HCT116 (cell line): ENCODE measurements around the gene ADGRB3. TPM values are rescaled to one million over a fixed set of nuclear protein-coding genes. Genes with fewer than 3 reads are reported as not detected.

ENCODE experiments used
- ATAC-seq: fragments of 200-7000 bp; cut with Tn5 transposase; 2 replicates; pipeline ENCODE4 v1.9.1; 2020; ENCODE audit warnings: mild to moderate bottlenecking, moderate library complexity
- BruUV-seq: library from RNA; stranded (reverse); fragments of 400-500 nt; replicated peaks from 2 replicates; lab custom pipeline; 2021; lab: Mats Ljungman, UMichigan
- CTCF ChIA-PET: fragments of 300-600 bp; sonication (Branson Sonifier 250); formaldehyde crosslinking; loops from one replicate; lab custom pipeline; 2021; ENCODE audit warnings: antibody characterized with exemption; lab: Charles Lee
- POLR2A ChIA-PET: fragments of 300-600, 350-600 bp; sonication (Branson Sonifier 250); formaldehyde crosslinking; loops from one replicate; lab custom pipeline; 2021; ENCODE audit warnings: antibody characterized with exemption; lab: Charles Lee
- RAD21 ChIA-PET, 2 experiments: fragments of 300-600 bp; sonication (Branson Sonifier 250); formaldehyde crosslinking; loops; one replicate each; lab custom pipeline; 2023; ENCODE audit warnings: low total read pairs in 2 of 2; ENCODE audit not compliant: uncharacterized antibody in 2 of 2, unreplicated experiment in 2 of 2, low non-redundant PET in 1 of 2; lab: Charles Lee
- DNase-seq: peaks from one replicate; pipeline ENCODE4 v3.0.0-alpha.2; 2010; ENCODE audit warnings: low read depth, low spot score
- H2AFZ ChIP-seq: fragments of 200-600 bp; shearing (Covaris generic), sonication (generic); 2 replicates; pipeline ENCODE4 v1.6.1; 2017; ENCODE audit warnings: low read depth, mixed run types, mixed read lengths, antibody characterized with exemption, low read length; ENCODE audit not compliant: poor library complexity, severe bottlenecking
- H3K27ac ChIP-seq: 2 replicates; pipeline ENCODE4 v1.5.1; 2012; ENCODE audit warnings: low read depth, low read length
- H3K27me3 ChIP-seq: fragments of 200-600 bp; sonication (generic); 2 replicates; pipeline ENCODE4 v1.6.1; 2016; ENCODE audit warnings: mixed run types, low read length, mixed read lengths; ENCODE audit not compliant: insufficient read depth
- H3K36me3 ChIP-seq, 2 experiments: fragments of 200-500 bp in 1 of 2; fragments of 200-600 bp in 1 of 2; sonication (Bioruptor generic) in 1 of 2; sonication (generic) in 1 of 2; 2 replicates each; pipeline versions ENCODE4 v1.5.1 to v1.6.1; 2014 to 2016; ENCODE audit warnings: low read length in 2 of 2, inconsistent platforms in 1 of 2, mixed read lengths in 1 of 2, mixed run types in 1 of 2; ENCODE audit not compliant: insufficient read depth in 2 of 2, control insufficient read depth in 1 of 2
- H3K4me1 ChIP-seq, 2 experiments: fragments of 200-600 bp in 1 of 2; sonication (generic) in 1 of 2; 2 replicates each; pipeline versions ENCODE4 v1.5.1 to v1.6.1; 2012 to 2017; ENCODE audit warnings: low read length in 2 of 2, inconsistent platforms in 1 of 2, mild to moderate bottlenecking in 1 of 2, mixed read lengths in 1 of 2, mixed run types in 1 of 2, moderate library complexity in 1 of 2; ENCODE audit not compliant: insufficient read depth in 2 of 2, control insufficient read depth in 1 of 2
- H3K4me2 ChIP-seq: fragments of 200-600 bp; sonication (generic); 2 replicates; pipeline ENCODE4 v1.6.1; 2017; ENCODE audit warnings: mixed run types, low read length, mixed read lengths
- H3K4me3 ChIP-seq, 2 experiments: fragments of 200-600 bp in 1 of 2; sonication (generic) in 1 of 2; replicated peaks in 1 of 2; 2 replicates each; pipeline ENCODE4 v1.5.1; 2011 to 2016; ENCODE audit warnings: low read length in 2 of 2, control low read depth in 1 of 2, low read depth in 1 of 2, mild to moderate bottlenecking in 1 of 2, mixed read lengths in 1 of 2, mixed run types in 1 of 2
- H3K79me2 ChIP-seq: fragments of 200-600 bp; sonication (generic); 2 replicates; pipeline ENCODE4 v1.6.1; 2017; ENCODE audit warnings: mild to moderate bottlenecking, mixed run types, low read length, moderate library complexity, mixed read lengths; ENCODE audit not compliant: insufficient read depth
- H3K9ac ChIP-seq: fragments of 200-600 bp; sonication (generic); 2 replicates; pipeline ENCODE4 v1.6.1; 2016; ENCODE audit warnings: low read length, mixed read lengths
- H3K9me2 ChIP-seq: fragments of 200-600 bp; sonication (generic), shearing (Covaris generic); 2 replicates; pipeline ENCODE4 v1.6.1; 2017; ENCODE audit warnings: mixed run types, mild to moderate bottlenecking, moderate library complexity; ENCODE audit not compliant: insufficient read depth
- H3K9me3 ChIP-seq, 2 experiments: fragments of 200-500 bp in 1 of 2; fragments of 200-600 bp in 1 of 2; sonication (Bioruptor generic) in 1 of 2; sonication (generic) in 1 of 2; 2 replicates each; pipeline ENCODE4 v1.6.1; 2014 to 2017; ENCODE audit warnings: low read length in 2 of 2, mixed read lengths in 2 of 2, inconsistent platforms in 1 of 2, low read depth in 1 of 2, mild to moderate bottlenecking in 1 of 2, mixed run types in 1 of 2, moderate library complexity in 1 of 2; ENCODE audit not compliant: control insufficient read depth in 1 of 2, insufficient read depth in 1 of 2
- H4K20me1 ChIP-seq: fragments of 200-600 bp; sonication (generic), shearing (Covaris generic); 2 replicates; pipeline ENCODE4 v1.6.1; 2017; ENCODE audit warnings: mixed run types, mild to moderate bottlenecking, moderate library complexity; ENCODE audit not compliant: insufficient read depth
- ATF3 ChIP-seq: IDR thresholded peaks from 2 replicates; pipeline ENCODE4 v1.6.1; 2012
- CTCF ChIP-seq, 3 experiments: fragments of 200-600 bp in 1 of 3; sonication (generic) in 1 of 3; IDR thresholded peaks in 2 of 3; conservative IDR thresholded peaks in 1 of 3; 2 replicates each; pipeline ENCODE4 v1.5.1; 2012 to 2017; ENCODE audit warnings: low read depth in 2 of 3, low read length in 2 of 3, antibody characterized with exemption in 1 of 3, borderline replicate concordance in 1 of 3, control low read depth in 1 of 3, mild to moderate bottlenecking in 1 of 3, mixed read lengths in 1 of 3, mixed run types in 1 of 3, moderate library complexity in 1 of 3; ENCODE audit not compliant: insufficient read depth in 1 of 3
- EGR1 ChIP-seq: IDR thresholded peaks from 2 replicates; pipeline ENCODE4 v1.6.1; 2012; ENCODE audit warnings: low read depth
- EZH2 ChIP-seq: fragments of 200-600 bp; sonication (generic); IDR thresholded peaks from 2 replicates; pipeline ENCODE4 v1.6.1; 2017; ENCODE audit warnings: antibody characterized with exemption, mixed run types
- FOSL1 ChIP-seq: IDR thresholded peaks from 2 replicates; pipeline ENCODE4 v1.6.1; 2012; ENCODE audit warnings: low read depth
- POLR2A ChIP-seq: IDR thresholded peaks from 2 replicates; pipeline ENCODE4 v1.7.0; 2011; ENCODE audit warnings: borderline replicate concordance; ENCODE audit not compliant: insufficient read depth, insufficient read length; ENCODE audit errors: extremely low read depth
- POLR2AphosphoS5 ChIP-seq: IDR thresholded peaks from 2 replicates; pipeline ENCODE4 v1.6.1; 2011; ENCODE audit warnings: mild to moderate bottlenecking, low read depth, low read length, moderate library complexity
- RAD21 ChIP-seq: IDR thresholded peaks from 2 replicates; pipeline ENCODE4 v1.6.1; 2012; ENCODE audit warnings: low read depth, mild to moderate bottlenecking
- REST ChIP-seq: IDR thresholded peaks from 2 replicates; pipeline ENCODE4 v1.6.1; 2012; ENCODE audit warnings: low read depth
- SP1 ChIP-seq: IDR thresholded peaks from 2 replicates; pipeline ENCODE4 v1.6.1; 2012; ENCODE audit warnings: low read depth
- SRF ChIP-seq: IDR thresholded peaks from 2 replicates; pipeline ENCODE4 v1.6.1; 2012; ENCODE audit warnings: low read depth
- TCF7L2 ChIP-seq: IDR thresholded peaks from 2 replicates; pipeline ENCODE4 v1.7.0; 2011; ENCODE audit warnings: borderline replicate concordance, inconsistent platforms; ENCODE audit not compliant: insufficient read depth, insufficient read length; ENCODE audit errors: extremely low read depth
- ZBTB33 ChIP-seq: IDR thresholded peaks from 2 replicates; pipeline ENCODE4 v1.6.1; 2011; ENCODE audit warnings: mild to moderate bottlenecking, low read length, moderate library complexity; ENCODE audit not compliant: insufficient replicate concordance; ENCODE audit errors: extremely low read depth
- ZFX ChIP-seq: fragments of 450-650 bp; IDR thresholded peaks from 2 replicates; pipeline ENCODE4 v1.6.1; 2017
- ZNF274 ChIP-seq: fragments of 200-500 bp; sonication (Bioruptor generic); IDR thresholded peaks from 2 replicates; pipeline ENCODE4 v1.6.1; 2014; ENCODE audit warnings: mild to moderate bottlenecking, low read depth, low read length, inconsistent platforms
- intact Hi-C: fragments of 100-400 bp; cut with micrococcal nuclease; formaldehyde crosslinking; loops from 2 replicates; pipeline ENCODE4 v1.10.0; 2022
- total RNA-seq: library from RNA; stranded (reverse); gene quantifications from one replicate; pipeline ENCODE4 v1.2.1, GENCODE V29; 2021; ENCODE audit not compliant: unreplicated experiment

Gene ADGRB3
- total RNA-seq, 1 experiment from 2014 or later: not detected

- no peak for TF ChIP-seq CTCF (IDR thresholded peaks at IDR 0.05 in 2 of 3, conservative IDR thresholded peaks at IDR 0.05 in 1 of 3; ENCODE audit: borderline replicate concordance in 1 of 3, insufficient read depth in 1 of 3, low read depth in 2 of 3, low read length in 2 of 3)
Observed at GRCh38 chr6:69135927-69136326, 500.8 kb downstream of the ADGRB3 start (continued).

GRCh38 chr6:69138148-69138547, 503.1 kb downstream of the ADGRB3 start:
- Histone ChIP-seq H3K27me3 (no peaks in the 10 kb centered on the region), H3K79me2 (no peaks in the 10 kb centered on the region), H3K4me3 (no peak overlapping the region), H2AFZ (no peak overlapping the region), H3K36me3 (no peaks in the 10 kb centered on the region), H3K9ac (no peak overlapping the region), H3K4me1 (no peaks in the 10 kb centered on the region), H3K27ac (no peak overlapping the region), H3K4me2 (no peak overlapping the region), H3K9me2 (no peaks in the 10 kb centered on the region), H4K20me1 (no peaks in the 10 kb centered on the region), H3K9me3 (peaks cover 3 to 11% of the 10 kb centered on the region in 2 experiments; a peak in 1 of 4 replicates)
- DNase-seq: no peak
- ChIA-PET POLR2A (no interaction called here), CTCF (no interaction called here), RAD21 (no interaction called here)
- no peak for ATAC-seq
- intact Hi-C loops: no loop called here
- no TSS peak for BruUV-seq
- TF ChIP-seq REST (no peak), POLR2AphosphoS5 (no peak), ZFX (no peak), SP1 (no peak), ATF3 (no peak), ZNF274 (no peak), EZH2 (no peak), FOSL1 (no peak), TCF7L2 (no peak), EGR1 (no peak), CTCF (IDR thresholded peaks at IDR 0.05 in 2 of 3, conservative IDR thresholded peaks at IDR 0.05 in 1 of 3; ENCODE audit: borderline replicate concordance in 1 of 3, insufficient read depth in 1 of 3, low read depth in 2 of 3, low read length in 2 of 3) (no peak), ZBTB33 (no peak), POLR2A (no peak), RAD21 (no peak), SRF (no peak)
